Stimulated activated CD4-positive, alpha-beta T cell treated with anti-CD3 and anti-CD28 coated beads, Interleukin-1b, Interleukin-23, amount 100 ng/mL, for 4 hours (primary cell): ENCODE results near the gene TMEM209.
"Not testable (repeated sequence)": the region's sequence is repeated elsewhere in the genome, so short reads cannot be mapped to it uniquely, and the experiment has no call there.

Source experiments
- DNase-seq, 2 donors: peaks; one replicate each; pipeline ENCODE4 v3.0.0-alpha.2; 2020; ENCODE audit warnings: low read depth in 2 of 2

The TMEM209 gene

DNA sequence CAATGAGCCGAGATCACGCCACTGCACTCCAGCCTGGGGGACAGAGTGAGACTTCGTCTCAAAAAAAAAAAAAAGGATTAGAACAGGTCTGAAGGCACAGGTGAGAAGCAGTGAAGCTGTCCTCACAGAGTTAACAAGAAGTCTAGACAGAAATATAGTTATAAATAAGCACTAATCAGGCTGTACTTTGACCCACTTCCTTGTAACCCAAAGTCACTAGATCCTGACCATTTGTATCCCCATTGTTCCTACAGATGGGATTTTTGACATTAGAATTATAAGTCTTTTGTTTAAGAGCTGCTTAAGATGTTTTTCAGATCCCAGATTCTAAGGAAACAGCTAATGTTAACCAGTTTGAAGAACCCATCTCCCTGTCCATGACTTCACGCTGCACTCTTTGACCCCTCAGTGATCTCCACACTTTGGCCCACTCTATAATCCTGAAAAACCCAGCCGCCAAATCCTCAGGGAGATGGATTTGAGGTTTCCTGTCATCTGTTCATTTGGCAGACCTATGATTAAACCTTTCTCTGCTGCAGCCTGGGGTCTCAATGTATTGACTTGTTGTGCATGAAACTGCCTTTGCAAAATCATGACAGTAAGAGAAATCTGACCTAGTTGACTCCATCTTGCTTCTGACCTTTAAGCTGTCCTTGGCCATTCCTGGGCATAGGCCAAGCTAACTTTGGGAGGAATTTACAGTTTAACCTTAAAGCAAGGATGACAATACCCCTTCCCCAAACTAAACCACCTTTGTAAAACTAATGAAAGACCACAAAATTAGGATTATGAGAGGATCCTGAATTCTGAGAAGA lies 13.8 kb upstream of the TMEM209 start:
- no peak for DNase-seq

DNA sequence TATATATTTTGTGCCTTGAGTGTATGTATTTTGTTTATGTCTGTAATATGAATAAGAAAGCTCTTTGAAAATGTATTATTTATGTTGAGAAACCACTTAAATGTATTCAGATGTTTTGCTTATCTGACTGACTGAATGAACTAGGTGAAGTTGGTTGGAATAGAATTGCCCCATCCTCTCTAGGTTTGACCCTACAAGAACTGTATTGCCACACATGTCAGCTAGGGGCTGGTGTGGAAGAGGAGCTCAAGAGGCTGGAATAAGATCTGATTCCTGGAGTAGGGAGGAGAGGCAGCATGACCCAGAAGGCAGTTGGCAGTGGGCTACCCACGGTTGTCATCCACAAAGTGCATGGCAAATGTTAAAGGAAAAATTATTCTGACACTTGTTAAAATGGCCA lies 11.5 kb upstream of the TMEM209 start:
- DNase-seq = no peak

DNA sequence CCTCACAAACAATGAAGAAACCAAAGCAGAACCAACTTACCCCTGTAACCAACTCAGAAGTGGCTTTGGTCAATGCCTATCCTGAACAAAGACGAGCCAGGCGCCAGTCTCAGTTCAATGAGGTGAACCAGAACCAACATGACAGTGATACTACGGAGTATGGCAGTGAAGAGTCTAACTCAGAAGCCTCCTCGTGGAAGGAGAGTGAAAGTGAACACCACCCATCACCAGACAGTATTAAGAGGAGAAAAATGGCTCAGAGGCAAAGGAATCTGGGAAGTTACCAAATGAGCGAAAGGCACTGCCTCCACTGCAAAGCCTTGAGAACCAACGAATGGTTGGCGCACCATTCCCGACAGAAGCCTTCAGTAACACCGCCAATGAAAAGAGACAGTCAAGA lies 10.8 kb upstream of the TMEM209 start:
- no peak for DNase-seq

DNA sequence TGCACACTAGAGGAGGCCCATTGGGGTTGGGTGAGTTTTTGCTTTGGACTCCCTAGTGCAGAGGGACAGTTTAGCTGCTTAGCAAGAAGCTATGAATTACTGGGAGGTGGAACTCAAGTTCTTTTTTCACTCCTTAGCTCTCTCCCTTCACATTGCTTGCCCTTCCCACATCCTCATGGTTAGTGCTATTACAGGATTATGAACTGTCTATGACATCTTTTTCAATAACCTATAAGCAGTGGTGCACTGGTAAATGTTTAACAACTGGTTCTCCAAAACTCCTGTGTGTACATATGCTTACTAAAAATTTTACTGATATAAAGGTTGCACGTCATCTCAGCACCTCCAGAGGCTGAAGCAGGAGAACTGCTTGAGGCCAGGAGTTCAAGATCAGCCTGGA lies 8.6 kb upstream of the TMEM209 start:
- DNase-seq = no peak

DNA sequence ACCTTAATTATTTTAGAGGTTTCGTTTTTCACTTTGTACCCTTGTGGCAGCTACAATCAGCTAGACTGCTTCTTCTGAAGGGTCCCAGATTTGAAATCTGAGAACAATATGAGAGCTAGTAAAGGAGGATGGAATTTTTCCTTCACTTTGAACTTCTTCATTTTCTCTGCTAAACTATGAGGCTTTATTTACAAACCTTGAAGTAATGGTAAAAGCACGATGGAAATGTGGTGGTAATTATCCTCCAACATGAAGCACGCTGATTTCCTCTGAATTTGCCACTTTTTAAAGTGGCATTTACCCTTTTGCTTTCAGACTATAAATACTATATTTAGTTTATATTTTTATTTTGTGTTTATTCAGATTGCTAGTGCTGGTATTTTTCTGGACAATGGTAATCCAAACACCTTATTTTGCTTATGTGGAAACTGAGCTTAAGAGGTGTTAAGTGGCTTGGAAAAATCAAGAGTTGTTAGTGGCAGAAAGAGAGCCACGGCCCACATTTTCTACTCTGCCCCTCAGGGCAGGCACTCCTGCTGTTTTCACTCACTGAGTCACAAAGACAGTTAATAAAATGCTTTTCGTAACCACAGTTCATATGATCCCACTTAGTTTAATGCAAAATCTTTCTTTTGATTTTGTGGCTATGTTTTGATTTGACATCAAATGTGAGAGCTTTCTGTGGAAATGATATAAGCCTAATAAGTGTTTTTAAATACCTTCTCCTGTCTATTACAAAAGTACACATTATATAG lies 5.2 kb upstream of the TMEM209 start:
- DNase-seq = no peak

DNA sequence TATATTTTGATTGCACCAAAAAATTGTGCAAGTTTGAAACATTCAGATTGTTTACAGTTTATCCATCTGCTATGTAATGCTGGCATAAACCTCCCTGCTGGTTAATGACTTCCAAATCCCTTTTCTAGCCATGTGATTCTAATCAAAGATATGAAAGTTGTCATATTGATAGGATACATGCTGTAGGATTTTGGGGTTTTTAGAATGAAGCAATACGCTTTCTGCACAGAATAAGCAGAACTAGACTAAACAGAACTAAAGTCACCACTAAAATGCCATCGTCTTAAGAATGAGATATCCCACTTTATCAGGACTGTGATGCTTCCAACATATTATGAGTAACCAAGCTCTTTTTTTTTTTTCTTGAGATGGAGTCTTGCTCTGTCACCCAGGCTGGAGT lies 3.3 kb upstream of the TMEM209 start:
- no peak for DNase-seq

DNA sequence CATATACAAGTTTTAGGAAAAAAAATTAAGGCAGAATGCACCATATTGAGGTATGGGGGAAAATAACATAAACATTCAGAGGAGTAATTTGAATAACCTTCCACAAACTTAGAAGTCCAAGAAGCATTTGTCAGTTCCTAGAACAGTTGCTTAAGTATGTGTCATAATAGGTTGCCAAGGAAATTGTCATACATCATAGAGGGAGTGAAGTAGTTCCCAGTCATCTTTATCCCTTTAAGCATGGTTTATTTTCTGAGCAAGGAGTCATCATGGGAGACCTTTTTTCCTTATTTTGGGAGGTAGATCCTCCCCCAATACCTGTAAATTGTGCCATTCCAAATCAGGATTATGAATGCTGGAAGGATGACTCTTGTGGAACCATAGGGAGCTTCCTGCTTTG lies 2.4 kb upstream of the TMEM209 start, which contains the start of gene SSMEM1:
TSS of gene SSMEM1 (plus strand) at position 219 of the 400 bp plus-strand sequence. CDS start at position 270, 51 bp downstream.
- no peak for DNase-seq

DNA sequence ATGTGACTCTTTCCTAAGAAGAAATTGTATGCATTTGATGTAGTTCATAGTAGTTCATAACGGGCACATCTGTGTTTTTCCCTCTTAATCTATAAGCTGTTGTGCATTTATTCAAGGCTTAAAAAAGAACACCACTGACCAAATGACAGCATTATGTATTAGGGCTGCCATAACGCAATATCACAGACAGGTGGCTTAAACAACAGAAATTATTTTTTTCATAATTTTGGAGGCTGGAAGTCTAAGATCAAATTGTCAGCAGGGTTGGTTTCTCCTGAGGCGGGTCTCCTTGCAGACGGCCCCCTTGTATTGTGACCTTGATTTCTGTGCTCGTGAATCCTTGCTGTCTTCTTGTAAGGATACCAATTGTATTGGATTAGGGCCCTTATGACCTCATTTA lies 1.8 kb upstream of the TMEM209 start:
- DNase-seq = no peak

DNA sequence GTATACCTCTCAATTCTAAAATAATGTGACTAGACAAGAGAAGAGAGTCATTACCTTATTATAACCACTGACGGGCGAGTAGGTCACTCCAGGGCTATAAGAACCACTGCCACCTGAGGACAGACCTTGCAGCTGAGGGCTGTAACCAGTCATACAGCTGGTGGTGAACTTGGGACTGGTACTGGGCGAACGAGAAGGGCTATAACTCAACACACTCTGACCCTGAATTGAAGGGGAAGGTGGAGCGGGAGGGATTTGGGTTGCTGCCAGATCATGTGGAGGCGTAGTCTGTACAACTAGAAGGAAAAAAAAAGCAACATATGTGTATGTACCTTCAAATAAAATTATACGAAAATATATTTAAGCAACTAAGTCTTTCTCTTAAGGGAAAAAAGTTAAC lies 3.4 kb downstream of the TMEM209 start:
- no peak for DNase-seq

DNA sequence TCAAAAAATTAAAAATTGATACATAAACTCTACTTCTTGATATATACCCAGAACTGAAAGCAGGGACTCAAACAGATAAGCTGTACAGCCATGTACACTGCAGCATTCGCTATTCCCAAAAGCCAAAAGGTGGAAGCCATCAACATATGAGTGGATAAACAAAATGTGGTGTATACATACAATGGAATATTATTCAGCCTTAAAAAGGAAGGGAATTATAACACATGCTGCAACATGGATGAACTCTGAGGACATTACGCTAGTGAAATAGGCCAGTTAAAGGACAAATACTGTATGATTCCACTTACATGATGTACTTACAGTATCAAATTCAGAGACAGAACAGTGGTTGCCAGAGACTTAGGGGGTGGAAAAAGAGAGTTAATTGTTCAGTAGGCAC lies 8.1 kb downstream of the TMEM209 start:
- no peak for DNase-seq

DNA sequence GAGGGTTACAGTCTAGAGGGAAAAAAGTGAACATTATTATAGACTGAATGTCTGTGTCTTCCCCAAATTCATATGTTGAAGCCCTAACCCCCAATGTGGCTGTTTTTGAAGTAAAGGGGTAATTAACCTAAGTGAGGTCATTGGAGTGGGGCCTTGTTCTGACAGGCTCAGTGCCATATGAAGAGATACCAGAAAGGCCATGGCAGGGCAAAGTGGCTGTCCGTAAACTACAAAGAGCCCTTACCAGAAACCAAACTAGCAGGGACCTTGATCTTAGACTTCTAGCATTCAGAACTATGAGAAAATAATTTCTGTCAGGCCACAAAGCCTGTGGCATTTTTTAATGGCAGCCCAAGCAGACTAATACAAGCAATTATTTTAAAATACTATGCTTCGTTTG lies 8.7 kb downstream of the TMEM209 start:
- DNase-seq = no peak

DNA sequence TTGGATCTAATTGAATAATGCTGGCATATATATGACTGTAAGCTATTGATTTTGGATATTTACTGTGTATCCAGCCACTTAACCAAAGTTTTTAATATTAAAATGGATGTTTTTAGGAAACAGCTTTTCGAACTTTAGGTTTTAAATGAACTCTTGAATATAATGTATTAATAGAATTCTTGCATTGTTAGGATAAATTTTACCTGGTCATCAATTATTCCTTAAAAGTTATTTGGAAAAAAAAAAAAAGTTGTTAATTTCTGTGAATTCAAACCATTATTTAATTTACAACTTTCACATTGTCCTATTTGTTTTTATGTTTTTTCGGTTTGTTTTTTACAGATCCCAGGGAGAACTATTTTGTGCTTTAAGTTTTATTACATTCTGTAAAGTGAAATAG lies 9.8 kb downstream of the TMEM209 start:
- no peak for DNase-seq

DNA sequence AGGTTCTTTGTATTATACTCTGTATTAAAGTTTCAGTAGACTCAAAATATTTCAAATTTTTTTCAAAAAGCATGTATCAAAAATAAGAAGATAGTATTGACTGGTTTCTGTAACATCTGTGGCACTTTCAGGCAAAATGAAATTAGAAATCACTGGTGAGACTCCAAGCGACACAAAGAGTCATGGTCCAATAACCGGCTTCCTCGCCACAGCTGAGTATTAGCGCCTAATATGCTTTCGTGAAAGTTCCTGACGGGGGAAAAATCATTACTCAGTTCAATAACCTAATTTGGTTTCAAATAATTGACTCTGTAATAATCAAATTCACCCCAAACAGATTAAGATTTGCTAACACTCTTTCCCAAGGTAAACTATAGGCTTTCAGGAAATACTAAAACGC lies 13.4 kb downstream of the TMEM209 start:
- no peak for DNase-seq

DNA sequence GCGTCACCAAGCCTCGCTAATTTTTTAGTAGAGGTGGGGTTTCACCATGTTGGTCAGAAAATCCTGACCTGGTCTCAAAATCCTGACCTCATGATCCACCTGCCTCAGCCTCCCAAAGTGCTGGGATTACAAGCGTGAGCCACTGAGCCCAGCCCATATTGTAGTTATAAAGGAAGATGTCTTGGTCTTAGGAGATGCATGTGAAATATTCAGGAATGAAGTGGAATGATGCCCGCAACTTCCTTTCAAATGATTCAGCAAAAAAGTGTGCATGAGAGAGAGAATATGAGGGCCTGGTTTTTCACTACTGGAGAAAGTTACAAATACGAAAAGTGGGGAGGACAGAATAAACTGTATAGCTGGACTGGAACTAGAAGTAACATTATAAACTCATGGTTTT lies 15.9 kb downstream of the TMEM209 start:
- DNase-seq = no peak

DNA sequence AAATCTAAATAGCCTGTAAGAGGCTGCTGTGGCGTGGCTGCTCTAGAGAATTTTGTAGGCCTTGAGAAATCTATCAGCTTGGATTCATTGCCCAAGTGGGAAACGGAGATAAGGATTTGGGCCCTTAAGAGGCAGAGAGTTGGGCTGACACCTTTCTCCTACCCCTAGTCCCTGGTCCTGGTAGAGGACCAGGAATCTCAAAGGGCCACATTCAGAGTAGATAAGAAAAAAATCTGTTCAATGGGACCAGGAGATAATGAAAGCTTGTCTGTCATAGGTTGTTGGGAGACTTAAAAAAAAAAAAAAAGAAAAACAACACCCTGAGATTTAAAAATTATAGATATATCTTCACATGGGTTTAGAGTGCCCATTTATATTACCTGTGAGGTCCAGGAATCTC lies 17.8 kb downstream of the TMEM209 start:
- no peak for DNase-seq

DNA sequence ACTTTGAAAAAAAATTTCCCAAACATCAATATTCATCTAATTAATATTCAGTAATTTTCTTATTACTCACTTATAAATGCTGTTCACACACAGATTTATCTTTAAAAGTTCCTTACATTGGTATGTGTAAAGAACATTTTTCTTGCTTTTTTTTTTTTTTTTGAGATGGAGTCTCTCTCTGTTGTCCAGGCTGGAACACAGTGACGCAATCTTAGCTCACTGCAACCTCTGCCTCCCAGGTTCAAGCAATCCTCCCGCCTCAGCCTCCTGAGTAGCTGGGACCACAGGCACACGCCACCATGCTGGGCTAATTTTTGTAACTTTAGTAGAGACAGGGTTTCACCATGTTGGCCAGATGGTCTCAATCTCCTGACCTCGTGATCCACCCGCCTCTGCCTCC lies 20.9 kb downstream of the TMEM209 start:
- DNase-seq = not testable (repeated sequence)

DNA sequence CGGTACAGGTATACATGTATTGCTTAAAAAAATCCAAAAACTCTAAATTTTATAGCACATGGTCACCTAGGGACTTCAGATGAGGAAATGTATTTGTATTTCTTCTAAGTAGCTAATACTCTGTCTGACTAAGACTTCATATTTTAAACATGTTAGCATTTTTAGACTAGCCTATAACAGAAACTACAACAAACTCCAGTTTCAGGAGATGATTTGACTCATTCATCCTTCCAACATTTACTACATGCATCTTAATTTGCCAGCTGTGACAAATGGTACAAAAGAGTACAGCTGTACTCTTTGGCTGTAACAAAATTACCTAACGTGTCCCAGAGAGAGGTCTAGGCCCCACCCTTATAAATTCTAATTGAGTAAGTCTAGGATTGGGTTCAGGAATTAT lies 22.2 kb downstream of the TMEM209 start:
- DNase-seq = no peak

DNA sequence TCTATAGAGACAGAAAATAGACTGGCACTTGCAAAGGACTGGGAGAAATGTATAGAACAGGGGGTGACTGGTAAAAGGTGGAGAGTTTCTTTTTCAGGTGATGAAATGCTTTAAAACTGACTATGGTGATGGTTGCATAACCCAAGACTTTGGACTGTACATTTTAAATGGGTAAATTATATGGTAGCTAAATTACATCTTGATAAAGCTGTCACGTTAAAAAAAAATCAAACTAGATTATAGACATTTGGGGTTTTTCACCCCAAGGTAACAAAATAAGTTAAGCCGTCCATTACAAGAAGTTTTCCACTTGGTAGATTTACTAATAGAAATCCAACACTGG lies 24.0 kb downstream of the TMEM209 start:
- DNase-seq = no peak

DNA sequence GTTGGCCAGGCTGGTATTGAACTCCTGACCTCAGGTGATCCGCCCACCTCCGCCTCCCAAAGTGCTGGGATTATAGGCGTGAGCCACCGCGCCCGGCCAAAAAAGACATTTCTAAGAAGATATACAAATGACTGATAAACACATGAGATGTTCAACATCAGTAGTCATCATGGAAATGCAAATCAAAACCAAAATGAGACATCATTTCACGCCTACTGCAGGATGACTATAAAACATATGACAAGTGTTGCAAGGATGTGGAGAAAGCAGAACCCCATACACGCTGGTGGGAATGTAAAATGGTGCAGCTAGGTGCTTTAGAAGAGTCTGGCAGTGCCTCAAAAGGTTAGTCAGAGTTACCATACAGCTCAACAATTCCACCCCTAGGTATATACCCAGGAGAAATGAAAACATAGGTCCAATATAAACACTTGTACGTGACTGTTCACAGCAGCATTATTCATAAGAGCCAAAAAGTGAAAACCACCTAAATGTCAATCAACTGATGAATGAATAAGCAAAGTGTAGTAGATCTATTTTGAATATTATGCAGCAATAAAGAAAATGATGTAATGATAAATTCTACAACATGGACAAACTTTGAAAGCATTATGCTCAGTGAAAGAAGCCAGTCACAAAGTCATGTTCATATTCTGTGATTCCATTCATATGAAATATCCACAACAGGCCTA lies 24.5 kb downstream of the TMEM209 start:
- DNase-seq = peak in 1 of 2 donors; percentile 12

DNA sequence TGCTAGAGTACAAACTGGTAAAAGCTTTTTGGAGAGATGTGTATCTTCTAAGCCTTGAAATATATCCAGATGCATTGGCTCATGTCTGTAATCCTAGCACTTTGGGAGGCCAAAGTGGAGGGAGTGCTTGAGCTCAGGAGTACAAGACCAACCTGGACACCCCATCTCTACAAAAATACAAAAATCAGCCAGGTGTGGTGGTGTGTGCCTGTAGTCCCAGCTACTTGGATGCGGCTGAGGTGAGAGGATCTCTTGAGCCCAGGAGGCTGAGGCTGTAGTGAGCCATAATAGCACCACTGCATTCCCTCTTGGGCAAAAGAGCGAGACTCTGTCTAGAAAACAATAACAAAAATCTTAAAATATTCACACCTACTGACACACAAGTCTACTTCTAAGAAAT lies 25.6 kb downstream of the TMEM209 start:
- DNase-seq = no peak

DNA sequence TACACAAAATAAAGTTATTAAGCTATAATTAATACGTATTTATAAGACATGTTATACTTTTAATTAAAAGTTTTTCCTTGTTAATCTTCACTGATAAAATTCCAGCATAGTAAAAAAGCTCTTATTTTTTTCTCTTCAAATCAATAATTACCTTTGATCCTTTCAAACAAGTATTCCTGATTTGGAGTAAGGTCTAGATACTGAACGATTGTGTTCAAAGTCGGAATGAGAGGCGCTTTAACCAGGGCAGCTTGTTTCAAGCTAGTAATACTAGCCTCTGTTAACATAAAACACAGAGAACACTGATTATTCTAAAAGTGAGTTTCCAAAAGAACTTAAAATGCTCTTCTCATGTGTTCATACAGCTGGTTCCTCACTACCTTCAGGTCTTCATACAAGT lies 27.0 kb downstream of the TMEM209 start:
- no peak for DNase-seq

DNA sequence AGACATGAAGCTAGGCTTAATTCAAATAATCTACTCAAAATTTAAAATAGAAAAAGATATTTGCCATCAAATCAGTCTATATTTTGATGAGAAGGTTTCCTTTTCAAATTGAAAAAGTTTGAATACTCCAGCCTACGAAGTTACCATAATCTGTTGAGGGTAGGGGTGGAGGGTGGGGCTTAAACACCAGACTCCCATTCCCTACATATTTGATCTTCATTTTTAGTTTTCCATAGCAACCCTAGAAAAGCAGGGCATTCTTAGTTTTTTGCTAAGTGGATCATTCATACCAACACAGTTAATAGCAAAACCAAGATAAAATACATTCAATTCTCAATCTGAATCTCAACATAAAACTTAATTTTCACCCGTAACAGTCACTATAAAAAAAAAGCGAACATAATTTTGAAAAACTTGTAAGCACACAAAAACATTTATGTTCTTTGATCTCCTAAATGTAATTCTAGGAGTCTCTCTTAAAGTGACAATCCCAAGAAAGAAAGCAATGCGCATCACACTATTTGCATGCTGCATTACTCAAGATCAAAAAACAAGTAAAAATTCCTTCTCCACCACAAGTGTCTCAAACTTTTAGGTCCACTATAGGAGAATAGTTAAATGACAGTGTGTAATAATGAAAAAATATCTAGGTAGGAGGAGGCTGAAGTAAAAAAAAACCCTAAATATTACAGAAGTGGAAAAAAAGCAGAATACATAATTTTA lies 30.8 kb downstream of the TMEM209 start:
- no peak for DNase-seq
